WTC11 (cell line): ENCODE data around the gene SGPL1. TPM values are rescaled to one million over a fixed set of nuclear protein-coding genes. Genes with fewer than 3 reads are reported as not detected.

Source experiments
- ATAC-seq: fragments of 200-7000 bp; cut with Tn5 transposase; 2 replicates; pipeline ENCODE4 v1.10.0; 2021; ENCODE audit warnings: mild to moderate bottlenecking, moderate library complexity
- CTCF ChIA-PET: fragments of 300-600 bp; sonication (Branson Sonifier 250); formaldehyde crosslinking; loops from one replicate; lab custom pipeline; 2021; ENCODE audit warnings: antibody characterized with exemption; lab: Charles Lee
- POLR2A ChIA-PET: fragments of 350-600 bp; sonication (Branson Sonifier 250); formaldehyde crosslinking; loops from one replicate; lab custom pipeline; 2021; ENCODE audit warnings: antibody characterized with exemption; lab: Charles Lee
- DNase-seq: peaks from one replicate; pipeline ENCODE4 v3.0.0; 2021; ENCODE audit warnings: low spot score
- H3K27ac Mint-ChIP-seq: 2 replicates; pipeline ENCODE4 v1.8.0; 2021; ENCODE audit warnings: mixed read lengths
- H3K27me3 Mint-ChIP-seq: 2 replicates; pipeline ENCODE4 v1.8.0; 2021; ENCODE audit warnings: low read depth, mild to moderate bottlenecking, moderate library complexity, mixed read lengths
- H3K36me3 Mint-ChIP-seq: 2 replicates; pipeline ENCODE4 v1.8.0; 2021; ENCODE audit warnings: mixed read lengths
- H3K4me1 Mint-ChIP-seq: 2 replicates; pipeline ENCODE4 v1.8.0; 2022; ENCODE audit warnings: mixed read lengths
- H3K4me3 Mint-ChIP-seq: 2 replicates; pipeline ENCODE4 v1.8.0; 2021; ENCODE audit warnings: mild to moderate bottlenecking, moderate library complexity, mixed read lengths
- H3K9me3 Mint-ChIP-seq: 2 replicates; pipeline ENCODE4 v1.8.0; 2021; ENCODE audit warnings: mixed read lengths
- ATF1 ChIP-seq: sonication (generic); formaldehyde crosslinking; IDR thresholded peaks from 2 replicates; pipeline ENCODE4 v1.8.1; 2023; ENCODE audit warnings: mild to moderate bottlenecking, moderate library complexity, missing genetic modification reagents
- ATF6 ChIP-seq: sonication (generic); formaldehyde crosslinking; IDR thresholded peaks from 2 replicates; pipeline ENCODE4 v1.8.1; 2023; ENCODE audit warnings: mild to moderate bottlenecking, missing genetic modification reagents
- ELF4 ChIP-seq: sonication (generic); formaldehyde crosslinking; IDR thresholded peaks from 2 replicates; pipeline ENCODE4 v1.8.1; 2022; ENCODE audit warnings: low read depth, mild to moderate bottlenecking, moderate library complexity, missing genetic modification reagents
- EMX1 ChIP-seq: fragments of 250-450 bp; sonication (Bioruptor Pico); IDR thresholded peaks from 2 replicates; pipeline ENCODE4 v1.8.0; 2021; ENCODE audit warnings: mild to moderate bottlenecking
- GTF2I ChIP-seq: fragments of 250-450 bp; sonication (Bioruptor Pico); conservative IDR thresholded peaks from 2 replicates; pipeline ENCODE4 v1.4.0; 2021; ENCODE audit warnings: mild to moderate bottlenecking
- IRF2 ChIP-seq: sonication (generic); formaldehyde crosslinking; IDR thresholded peaks from 2 replicates; pipeline ENCODE4 v1.8.0; 2022; ENCODE audit warnings: low read depth, missing genetic modification reagents, borderline replicate concordance
- JAZF1 ChIP-seq: fragments of 250-450 bp; sonication (Bioruptor Pico); IDR thresholded peaks from 2 replicates; pipeline ENCODE4 v1.9.0; 2021; ENCODE audit warnings: moderate library complexity, mild to moderate bottlenecking, inconsistent platforms
- OVOL2 ChIP-seq: fragments of 250-450 bp; sonication (Bioruptor Pico); IDR thresholded peaks from 2 replicates; pipeline ENCODE4 v1.9.0; 2021; ENCODE audit warnings: mild to moderate bottlenecking, borderline replicate concordance
- RELA ChIP-seq: sonication (generic); formaldehyde crosslinking; IDR thresholded peaks from 2 replicates; pipeline ENCODE4 v1.8.1; 2022; ENCODE audit warnings: missing genetic modification reagents, mild to moderate bottlenecking, borderline replicate concordance
- RORB ChIP-seq: fragments of 250-450 bp; sonication (Bioruptor Pico); IDR thresholded peaks from 2 replicates; pipeline ENCODE4 v1.9.0; 2021; ENCODE audit warnings: mild to moderate bottlenecking
- SMAD4 ChIP-seq: sonication (generic); formaldehyde crosslinking; IDR thresholded peaks from 2 replicates; pipeline ENCODE4 v1.8.0; 2022; ENCODE audit warnings: mild to moderate bottlenecking, missing genetic modification reagents
- SP1 ChIP-seq: sonication (generic); formaldehyde crosslinking; conservative IDR thresholded peaks from 2 replicates; pipeline ENCODE4 v1.8.1; 2022; ENCODE audit warnings: missing genetic modification reagents
- USF2 ChIP-seq: sonication (generic); formaldehyde crosslinking; IDR thresholded peaks from 2 replicates; pipeline ENCODE4 v1.8.1; 2023; ENCODE audit warnings: mild to moderate bottlenecking, missing genetic modification reagents, moderate library complexity
- ZBTB21 ChIP-seq: sonication (generic); formaldehyde crosslinking; IDR thresholded peaks from 2 replicates; pipeline ENCODE4 v1.8.1; 2023; ENCODE audit warnings: mild to moderate bottlenecking, missing genetic modification reagents, borderline replicate concordance
- ZNF138 ChIP-seq: sonication (generic); formaldehyde crosslinking; conservative IDR thresholded peaks from 2 replicates; pipeline ENCODE4 v1.8.1; 2022; ENCODE audit warnings: mild to moderate bottlenecking, moderate library complexity, missing genetic modification reagents
- ZNF317 ChIP-seq: sonication (generic); formaldehyde crosslinking; IDR thresholded peaks from 2 replicates; pipeline ENCODE4 v1.8.1; 2023; ENCODE audit warnings: low read depth, mild to moderate bottlenecking, moderate library complexity, missing genetic modification reagents, borderline replicate concordance
- ZNF396 ChIP-seq: fragments of 250-450 bp; sonication (Bioruptor Pico); IDR thresholded peaks from 2 replicates; pipeline ENCODE4 v1.8.0; 2021; ENCODE audit warnings: mild to moderate bottlenecking, moderate library complexity, borderline replicate concordance
- total RNA-seq: library from RNA; stranded (reverse); gene quantifications from 3 replicates; pipeline ENCODE4 v1.2.3, GENCODE V29; 2021
- TF ChIP-seq, protein P1 (sequence below): sonication (generic); formaldehyde crosslinking; IDR thresholded peaks from 2 replicates; pipeline ENCODE4 v1.8.0; 2023; ENCODE audit warnings: missing genetic modification reagents, mild to moderate bottlenecking, borderline replicate concordance
- TF ChIP-seq, protein P2 (sequence below): fragments of 250-450 bp; sonication (Bioruptor Pico); IDR thresholded peaks from 2 replicates; pipeline ENCODE4 v1.8.0; 2021; ENCODE audit warnings: mild to moderate bottlenecking

Gene SGPL1
- total RNA-seq, 1 experiment from 2014 or later, result 44.6 TPM

DNA sequence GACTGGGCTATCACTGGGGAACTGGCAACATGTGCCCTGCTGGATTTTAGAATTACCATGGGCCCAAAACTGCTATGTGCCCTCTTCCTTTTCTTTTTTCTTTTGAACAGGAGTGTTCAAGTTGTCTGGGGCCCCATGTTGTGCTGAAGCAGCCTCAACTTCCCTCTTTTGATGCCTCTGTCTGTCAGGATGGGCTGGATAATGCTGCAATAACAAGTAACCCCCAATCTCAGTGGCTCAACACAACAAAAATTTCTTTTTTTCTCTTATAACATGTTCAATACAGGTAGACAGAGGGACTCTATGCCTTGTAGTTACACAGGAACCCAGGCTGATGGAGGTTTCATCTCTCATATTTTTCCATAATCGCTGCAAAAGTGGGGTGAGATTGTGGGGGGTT, 80.8 kb downstream of the SGPL1 start (continued):
- TF ChIP-seq, protein P1, sequence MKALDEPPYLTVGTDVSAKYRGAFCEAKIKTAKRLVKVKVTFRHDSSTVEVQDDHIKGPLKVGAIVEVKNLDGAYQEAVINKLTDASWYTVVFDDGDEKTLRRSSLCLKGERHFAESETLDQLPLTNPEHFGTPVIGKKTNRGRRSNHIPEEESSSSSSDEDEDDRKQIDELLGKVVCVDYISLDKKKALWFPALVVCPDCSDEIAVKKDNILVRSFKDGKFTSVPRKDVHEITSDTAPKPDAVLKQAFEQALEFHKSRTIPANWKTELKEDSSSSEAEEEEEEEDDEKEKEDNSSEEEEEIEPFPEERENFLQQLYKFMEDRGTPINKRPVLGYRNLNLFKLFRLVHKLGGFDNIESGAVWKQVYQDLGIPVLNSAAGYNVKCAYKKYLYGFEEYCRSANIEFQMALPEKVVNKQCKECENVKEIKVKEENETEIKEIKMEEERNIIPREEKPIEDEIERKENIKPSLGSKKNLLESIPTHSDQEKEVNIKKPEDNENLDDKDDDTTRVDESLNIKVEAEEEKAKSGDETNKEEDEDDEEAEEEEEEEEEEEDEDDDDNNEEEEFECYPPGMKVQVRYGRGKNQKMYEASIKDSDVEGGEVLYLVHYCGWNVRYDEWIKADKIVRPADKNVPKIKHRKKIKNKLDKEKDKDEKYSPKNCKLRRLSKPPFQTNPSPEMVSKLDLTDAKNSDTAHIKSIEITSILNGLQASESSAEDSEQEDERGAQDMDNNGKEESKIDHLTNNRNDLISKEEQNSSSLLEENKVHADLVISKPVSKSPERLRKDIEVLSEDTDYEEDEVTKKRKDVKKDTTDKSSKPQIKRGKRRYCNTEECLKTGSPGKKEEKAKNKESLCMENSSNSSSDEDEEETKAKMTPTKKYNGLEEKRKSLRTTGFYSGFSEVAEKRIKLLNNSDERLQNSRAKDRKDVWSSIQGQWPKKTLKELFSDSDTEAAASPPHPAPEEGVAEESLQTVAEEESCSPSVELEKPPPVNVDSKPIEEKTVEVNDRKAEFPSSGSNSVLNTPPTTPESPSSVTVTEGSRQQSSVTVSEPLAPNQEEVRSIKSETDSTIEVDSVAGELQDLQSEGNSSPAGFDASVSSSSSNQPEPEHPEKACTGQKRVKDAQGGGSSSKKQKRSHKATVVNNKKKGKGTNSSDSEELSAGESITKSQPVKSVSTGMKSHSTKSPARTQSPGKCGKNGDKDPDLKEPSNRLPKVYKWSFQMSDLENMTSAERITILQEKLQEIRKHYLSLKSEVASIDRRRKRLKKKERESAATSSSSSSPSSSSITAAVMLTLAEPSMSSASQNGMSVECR, result no peak
- TF ChIP-seq GTF2I, result no peak
- no peak for TF ChIP-seq ELF4 (CRISPR knock-in tag)
- TF ChIP-seq EMX1 (CRISPR knock-in tag), result no peak
- no peak for TF ChIP-seq ZNF138 (CRISPR knock-in tag)

- Mint-ChIP-seq H3K4me1 (peaks cover 9% of the 10 kb centered on the region), H3K36me3 (no peaks in the 10 kb centered on the region), H3K4me3 (no peak overlapping the region), H3K27me3 (no peaks in the 10 kb centered on the region; the same call in 1 of the 2 replicates), H3K9me3 (peaks cover 10% of the 10 kb centered on the region), H3K27ac (no peak overlapping the region)
- no peak for TF ChIP-seq OVOL2 (CRISPR knock-in tag)
- no peak for TF ChIP-seq IRF2 (CRISPR knock-in tag)
- TF ChIP-seq ZNF396, result no peak
- TF ChIP-seq ATF6 (CRISPR knock-in tag), result no peak
- no peak for TF ChIP-seq USF2 (CRISPR knock-in tag)
- TF ChIP-seq JAZF1 (CRISPR knock-in tag), result no peak
- no peak for TF ChIP-seq SMAD4 (CRISPR knock-in tag)
- no peak for TF ChIP-seq RORB (CRISPR knock-in tag)
- no peak for TF ChIP-seq ZNF317
- TF ChIP-seq ZBTB21, result no peak
- TF ChIP-seq ATF1 (CRISPR knock-in tag), result no peak
- TF ChIP-seq SP1 (CRISPR knock-in tag), result no peak
- TF ChIP-seq RELA (CRISPR knock-in tag), result no peak
- TF ChIP-seq, protein P2, sequence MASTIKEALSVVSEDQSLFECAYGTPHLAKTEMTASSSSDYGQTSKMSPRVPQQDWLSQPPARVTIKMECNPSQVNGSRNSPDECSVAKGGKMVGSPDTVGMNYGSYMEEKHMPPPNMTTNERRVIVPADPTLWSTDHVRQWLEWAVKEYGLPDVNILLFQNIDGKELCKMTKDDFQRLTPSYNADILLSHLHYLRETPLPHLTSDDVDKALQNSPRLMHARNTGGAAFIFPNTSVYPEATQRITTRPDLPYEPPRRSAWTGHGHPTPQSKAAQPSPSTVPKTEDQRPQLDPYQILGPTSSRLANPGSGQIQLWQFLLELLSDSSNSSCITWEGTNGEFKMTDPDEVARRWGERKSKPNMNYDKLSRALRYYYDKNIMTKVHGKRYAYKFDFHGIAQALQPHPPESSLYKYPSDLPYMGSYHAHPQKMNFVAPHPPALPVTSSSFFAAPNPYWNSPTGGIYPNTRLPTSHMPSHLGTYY (CRISPR knock-in tag), result no peak
- CTCF ChIA-PET, result interaction anchor here (0.6 kb wide), 1 partner anchor 319 kb away, joined by 3 read pairs; no protein-coding TSS in a partner anchor
- DNase-seq (no peak), ATAC-seq (no peak)
- POLR2A ChIA-PET, result no interaction called here
Observed at GRCh38 chr10:70898687-70899086, 82.9 kb downstream of the SGPL1 start.
